Ishikawa (cell line): ENCODE measurements around the gene CCDC88C.

ENCODE experiments used
- CEBPB ChIP-seq: IDR thresholded peaks from 2 replicates; pipeline ENCODE4 v1.6.1; 2012
- CREB1 ChIP-seq: IDR thresholded peaks from 2 replicates; pipeline ENCODE4 v1.6.1; 2012; ENCODE audit warnings: low read depth
- EGR1 ChIP-seq: IDR thresholded peaks from 2 replicates; pipeline ENCODE4 v1.6.1; 2012
- EP300 ChIP-seq: IDR thresholded peaks from 2 replicates; pipeline ENCODE4 v1.6.1; 2012; ENCODE audit warnings: borderline replicate concordance
- FOXM1 ChIP-seq: IDR thresholded peaks from 2 replicates; pipeline ENCODE4 v1.6.1; 2012; ENCODE audit warnings: low read depth, borderline replicate concordance
- NFIC ChIP-seq: IDR thresholded peaks from 2 replicates; pipeline ENCODE4 v1.6.1; 2012
- RAD21 ChIP-seq: IDR thresholded peaks from 2 replicates; pipeline ENCODE4 v1.6.1; 2012; ENCODE audit warnings: low read depth
- REST ChIP-seq: IDR thresholded peaks from 2 replicates; pipeline ENCODE4 v1.6.1; 2012; ENCODE audit warnings: low read depth, mild to moderate bottlenecking
- TAF1 ChIP-seq: IDR thresholded peaks from 2 replicates; pipeline ENCODE4 v1.6.1; 2012; ENCODE audit warnings: low read depth, mild to moderate bottlenecking
- TCF12 ChIP-seq: IDR thresholded peaks from 2 replicates; pipeline ENCODE4 v1.6.1; 2012; ENCODE audit warnings: low read depth
- TEAD4 ChIP-seq: IDR thresholded peaks from 2 replicates; pipeline ENCODE4 v1.6.1; 2012
- USF1 ChIP-seq: IDR thresholded peaks from 2 replicates; pipeline ENCODE4 v1.6.1; 2012
- YY1 ChIP-seq: IDR thresholded peaks from 2 replicates; pipeline ENCODE4 v1.6.1; 2012; ENCODE audit warnings: low read depth
- ZBTB7A ChIP-seq: IDR thresholded peaks from 2 replicates; pipeline ENCODE4 v1.6.1; 2012; ENCODE audit warnings: low read depth
- TF ChIP-seq, protein P1 (sequence below): IDR thresholded peaks from 2 replicates; pipeline ENCODE4 v1.6.1; 2012

Gene CCDC88C

DNA sequence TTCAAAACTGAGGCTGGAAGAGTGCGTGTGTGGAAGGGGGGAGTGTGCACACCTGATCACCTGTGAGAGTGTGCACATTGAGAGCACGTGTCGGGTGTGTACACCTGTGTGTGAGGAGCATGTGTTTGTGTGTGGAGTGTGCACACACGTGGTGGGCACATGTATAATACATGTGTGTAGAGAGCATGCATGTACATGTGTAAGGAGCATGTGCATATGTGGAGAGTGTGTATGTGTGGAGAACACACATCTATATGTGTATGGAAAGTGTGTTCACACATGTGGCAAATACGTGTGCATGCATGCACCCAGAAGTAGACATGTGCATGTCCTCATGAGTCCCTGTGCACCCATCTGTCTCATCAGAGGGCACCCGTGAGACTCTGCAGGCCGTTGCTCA is 110.0 kb downstream of the CCDC88C start:
- TF ChIP-seq TAF1 (no peak), EP300 (no peak), TEAD4 (no peak), EGR1 (no peak), CEBPB (no peak), CREB1 (no peak), REST (no peak), ZBTB7A (no peak), YY1 (no peak), USF1 (no peak), RAD21 (no peak), FOXM1 (no peak)

DNA sequence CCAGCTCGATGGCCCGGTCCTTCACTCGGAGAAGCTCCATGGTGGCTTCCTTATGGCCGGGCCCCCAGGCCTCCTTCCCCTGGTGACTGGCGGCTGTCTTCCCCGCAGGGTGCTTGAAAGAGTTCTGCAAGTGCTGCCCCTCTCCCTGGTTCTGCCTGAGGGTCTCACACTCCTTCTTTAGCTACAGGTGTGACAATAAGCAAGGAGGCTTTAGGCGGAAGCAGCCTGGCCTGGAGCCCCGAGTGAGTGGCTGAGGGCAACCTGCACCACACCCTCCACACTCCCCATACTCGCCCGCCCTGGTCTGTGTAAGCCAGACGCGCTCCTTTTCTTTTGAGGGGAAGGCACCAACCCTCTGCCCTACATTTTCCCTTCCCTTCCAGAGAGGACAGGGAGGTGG is 110.6 kb downstream of the CCDC88C start:
- TF ChIP-seq CREB1 (no peak), TEAD4 (no peak), YY1 (no peak), REST (no peak), TCF12 (no peak), EGR1 (no peak), CEBPB (no peak), EP300 (no peak), RAD21 (no peak), USF1 (no peak), TAF1 (no peak), NFIC (no peak), FOXM1 (no peak), ZBTB7A (no peak)
- TF ChIP-seq, protein P1, sequence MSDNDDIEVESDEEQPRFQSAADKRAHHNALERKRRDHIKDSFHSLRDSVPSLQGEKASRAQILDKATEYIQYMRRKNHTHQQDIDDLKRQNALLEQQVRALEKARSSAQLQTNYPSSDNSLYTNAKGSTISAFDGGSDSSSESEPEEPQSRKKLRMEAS: no peak

DNA sequence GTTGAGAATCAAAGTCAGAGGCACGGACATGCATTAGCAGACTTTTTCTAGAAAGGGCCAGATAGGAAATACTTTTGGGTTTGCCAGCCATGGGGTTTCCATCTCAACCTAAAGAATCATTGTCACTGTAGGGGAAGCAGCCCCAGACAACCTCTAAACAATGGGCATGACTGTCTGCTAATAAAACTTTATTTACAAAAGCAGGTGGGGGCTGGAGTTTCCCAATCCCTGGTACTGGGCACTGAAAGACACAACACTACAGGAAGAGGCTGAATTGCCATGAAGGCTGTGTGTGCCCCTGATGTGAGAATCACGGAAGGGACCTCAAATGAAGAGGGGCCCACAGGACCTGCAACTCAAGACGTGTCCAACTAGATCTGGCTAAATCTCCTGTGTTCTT is 111.1 kb downstream of the CCDC88C start:
- TF ChIP-seq REST: no peak
- no peak for TF ChIP-seq CEBPB
- TF ChIP-seq USF1: no peak
- TF ChIP-seq FOXM1: no peak
- TF ChIP-seq EGR1: no peak
- TF ChIP-seq, protein P1: no peak
- no peak for TF ChIP-seq RAD21
- no peak for TF ChIP-seq ZBTB7A
- TF ChIP-seq NFIC: no peak

GRCh38 chr14:91305650-91306431 is 111.8 kb downstream of the CCDC88C start:
- TF ChIP-seq TCF12 (no peak), CREB1 (no peak), REST (no peak), ZBTB7A (no peak), EGR1 (no peak), RAD21 (no peak), USF1 (no peak), EP300 (no peak), TEAD4 (no peak), TAF1 (no peak), YY1 (no peak), FOXM1 (no peak), CEBPB (no peak), NFIC (no peak)
- TF ChIP-seq, protein P1: no peak
